K562 (cell line): Measurements from ENCODE around the gene DPF1. TPM values are rescaled to one million over a fixed set of nuclear protein-coding genes. Genes with fewer than 3 reads are reported as not detected.

Experiments
- ATAC-seq: fragments of 200-7000 bp; cut with Tn5 transposase; 3 replicates; pipeline ENCODE4 v1.9.1; 2020; ENCODE audit warnings: moderate library complexity
- BruUV-seq: library from RNA; stranded (reverse); fragments of 400-500 nt; replicated peaks from 2 replicates; lab custom pipeline; 2021; lab: Mats Ljungman, UMichigan
- CTCF ChIA-PET: fragments of 300-600 bp; formaldehyde crosslinking; extraction: SDS; loops from one replicate; lab custom pipeline; 2021; ENCODE audit warnings: low intra/inter-chr PET ratio; lab: Yijun Ruan, JAX
- POLR2A ChIA-PET: fragments of 300-600, 350-650 bp; sonication (Branson Sonifier 250); formaldehyde crosslinking; extraction: SDS; loops from one replicate; lab custom pipeline; 2021; ENCODE audit warnings: antibody characterized with exemption, inconsistent platforms; lab: Yijun Ruan, JAX
- DNase-seq, 4 experiments: peaks; one replicate each; pipeline versions ENCODE4 v3.0.0 to v3.0.0-alpha.2; 2011 to 2018; ENCODE audit warnings: low spot score in 3 of 4, mixed read lengths in 3 of 4; ENCODE audit errors: extremely low read depth in 1 of 4
- FAIRE-seq: peaks from 2 replicates; lab custom pipeline; 2011; peaks lifted over from hg19 to GRCh38; lab: Jason Lieb, UNC
- H2AFZ ChIP-seq: 2 replicates; pipeline ENCODE4 v1.6.0; 2011; ENCODE audit warnings: low read depth, low read length, control low read depth, inconsistent platforms
- H3K27ac ChIP-seq: fragments of 200-600 bp; 3 replicates; pipeline ENCODE4 v1.8.0; 2011; ENCODE audit warnings: low read depth, mild to moderate bottlenecking, control low read depth, inconsistent platforms, low read length, moderate library complexity, mixed read lengths; ENCODE audit errors: extremely low read depth
- H3K27me3 ChIP-seq, 2 experiments: fragments of 300-600 bp in 1 of 2; 2 replicates in 1 of 2; 3 replicates in 1 of 2; pipeline versions ENCODE4 v1.6.0 to v1.8.0; 2011; ENCODE audit warnings: inconsistent platforms in 2 of 2, low read length in 2 of 2, mild to moderate bottlenecking in 1 of 2, mixed read lengths in 1 of 2, moderate library complexity in 1 of 2; ENCODE audit not compliant: control insufficient read depth in 2 of 2, insufficient read depth in 2 of 2
- H3K36me3 ChIP-seq: fragments of 300-600 bp; 3 replicates; pipeline ENCODE4 v1.8.0; 2011; ENCODE audit warnings: mild to moderate bottlenecking, low read length, inconsistent platforms; ENCODE audit not compliant: control insufficient read depth, insufficient read depth
- H3K4me1 ChIP-seq, 2 experiments: fragments of 200-600 bp in 1 of 2; replicated peaks in 1 of 2; 2 replicates in 1 of 2; 3 replicates in 1 of 2; pipeline versions ENCODE4 v1.5.1 to v1.8.0; 2011; ENCODE audit warnings: inconsistent platforms in 2 of 2, low read length in 2 of 2, mild to moderate bottlenecking in 1 of 2, mixed read lengths in 1 of 2, moderate library complexity in 1 of 2; ENCODE audit not compliant: control insufficient read depth in 2 of 2, insufficient read depth in 2 of 2
- H3K4me2 ChIP-seq: 2 replicates; pipeline ENCODE4 v1.6.1; 2011; ENCODE audit warnings: low read length, control low read depth, inconsistent platforms, mixed read lengths; ENCODE audit not compliant: insufficient read depth
- H3K4me3 ChIP-seq: fragments of 200-600 bp; sonication (generic), shearing (Covaris generic); 2 replicates; pipeline ENCODE4 v1.5.1; 2016; ENCODE audit warnings: control low read depth, inconsistent platforms
- H3K79me2 ChIP-seq: fragments of 200-600 bp; 3 replicates; pipeline ENCODE4 v1.8.0; 2011; ENCODE audit warnings: low read length, inconsistent platforms; ENCODE audit not compliant: control insufficient read depth, insufficient read depth
- H3K9ac ChIP-seq, 2 experiments: 2 replicates each; pipeline versions ENCODE4 v1.6.0 to v1.6.1; 2011; ENCODE audit warnings: low read depth in 2 of 2, low read length in 2 of 2, control low read depth in 1 of 2, inconsistent platforms in 1 of 2, mild to moderate bottlenecking in 1 of 2, mixed read lengths in 1 of 2; ENCODE audit not compliant: insufficient read depth in 1 of 2
- H3K9me1 ChIP-seq: one replicate; pipeline ENCODE4 v1.6.0; 2011; ENCODE audit warnings: inconsistent platforms, mild to moderate bottlenecking, low read length, moderate library complexity; ENCODE audit not compliant: control insufficient read depth, insufficient read depth
- H3K9me3 ChIP-seq: replicated peaks from 2 replicates; pipeline ENCODE4 v1.5.1; 2011; ENCODE audit warnings: low read depth, low read length, inconsistent platforms; ENCODE audit not compliant: control insufficient read depth, insufficient read depth
- H4K20me1 ChIP-seq: replicated peaks from 2 replicates; pipeline ENCODE4 v1.6.1; 2011; ENCODE audit warnings: low read length, inconsistent platforms, mixed read lengths; ENCODE audit not compliant: control insufficient read depth, insufficient read depth
- CTCF ChIP-seq, 3 experiments: IDR thresholded peaks in 2 of 3; conservative IDR thresholded peaks in 1 of 3; 2 replicates each; pipeline ENCODE4 v1.5.1; 2011 to 2012; ENCODE audit warnings: low read length in 3 of 3, mild to moderate bottlenecking in 3 of 3, control low read depth in 2 of 3, improper control_type of control experiment in 1 of 3, inconsistent platforms in 1 of 3, low read depth in 1 of 3, mixed read lengths in 1 of 3, moderate library complexity in 1 of 3; ENCODE audit not compliant: insufficient read depth in 2 of 3
- DMBX1 ChIP-seq: fragments of 250-450 bp; sonication (Bioruptor Pico); IDR thresholded peaks from 2 replicates; pipeline ENCODE4 v1.8.0; 2022; ENCODE audit warnings: inconsistent platforms, mild to moderate bottlenecking, moderate library complexity, borderline replicate concordance
- SIN3B ChIP-seq: fragments of 450-650 bp; IDR thresholded peaks from 2 replicates; pipeline ENCODE4 v1.6.1; 2017; ENCODE audit warnings: low read depth, mild to moderate bottlenecking, moderate library complexity
- TSHZ1 ChIP-seq: fragments of 250-450 bp; sonication (Bioruptor Pico); IDR thresholded peaks from 2 replicates; pipeline ENCODE4 v1.4.0; 2020; ENCODE audit warnings: mild to moderate bottlenecking, moderate library complexity
- WGBS: fragments of 100-300 bp; shearing (Covaris generic); methylation state at CpG from one replicate; pipeline ENCODE4 v1.1.6; 2016; ENCODE audit warnings: low coverage, mixed read lengths; ENCODE audit not compliant: insufficient coverage; ENCODE audit errors: missing lambda C conversion rate; 5-methylcytosine and 5-hydroxymethylcytosine counted together
- in situ Hi-C: fragments of 300-500 bp; cut with MboI; formaldehyde crosslinking; loops from 4 replicates; pipeline ENCODE4 v1.15.0; 2018; ENCODE audit warnings: inconsistent platforms, mixed read lengths
- intact Hi-C: fragments of 100-400 bp; cut with micrococcal nuclease; formaldehyde crosslinking; loops from 2 replicates; pipeline ENCODE4 v1.14.2; 2022
- polyA plus RNA-seq, 8 experiments: library from polyadenylated mRNA; depleted of rRNA in 4 of 8; stranded (reverse) in 5 of 8; unstranded in 3 of 8; fragments of >200 nt; fragmentation: Nextera tagmentation in 2 of 8; fragmentation: Illumina TruSeq in 1 of 8; extraction: Ambion mirVana in 2 of 8; extraction: Trizol in 1 of 8; gene quantifications; 2 replicates each; pipeline versions ENCODE4 v1.2.1 to v1.2.3, GENCODE V29; 2011 to 2014; ENCODE audit warnings: inconsistent platforms in 1 of 8, missing spikeins in 1 of 8
- total RNA-seq, 7 experiments: library from RNA; depleted of rRNA in 6 of 7; stranded (reverse); fragments of >200 nt in 6 of 7; fragmentation: Illumina TruSeq in 2 of 7; extraction: Trizol in 2 of 7; gene quantifications; 2 replicates each; pipeline versions ENCODE4 v1.2.1 to v1.2.3, GENCODE V29; 2011 to 2021; ENCODE audit warnings: low replicate concordance in 1 of 7
- TF ChIP-seq, protein P1 (sequence below): fragments of 200-800 bp; sonication (Bioruptor generic); IDR thresholded peaks from 2 replicates; pipeline ENCODE4 v1.6.1; 2017; ENCODE audit warnings: missing genetic modification characterization, missing compliant biosample characterization

DPF1 gene
- total and polyA plus RNA-seq, 9 of the 15 experiments (the other 6 are each of a cell fraction or from before 2014, with no cell fraction given), result 0.10 to 5.7 (median 3.1) TPM

- H4K20me1 ChIP-seq, result no peaks in the 10 kb centered on the region
- no peaks in the 10 kb centered on the region for H3K79me2 ChIP-seq
- DNase-seq, result peak in 2 of 4 experiments; percentile 39 to 44
- 0 out of 6 replicates have a peak, but pooled peaks of 1 of the 3 experiments have one; percentile 5 for TF ChIP-seq CTCF (IDR thresholded peaks at IDR 0.05 in 2 of 3, conservative IDR thresholded peaks at IDR 0.05 in 1 of 3; ENCODE audit: insufficient read depth in 2 of 3, low read depth in 1 of 3, low read length in 3 of 3)
- no peak for TF ChIP-seq DMBX1 (CRISPR knock-in tag)
- TF ChIP-seq TSHZ1 (CRISPR knock-in tag), result no peak
- TF ChIP-seq, protein P1, sequence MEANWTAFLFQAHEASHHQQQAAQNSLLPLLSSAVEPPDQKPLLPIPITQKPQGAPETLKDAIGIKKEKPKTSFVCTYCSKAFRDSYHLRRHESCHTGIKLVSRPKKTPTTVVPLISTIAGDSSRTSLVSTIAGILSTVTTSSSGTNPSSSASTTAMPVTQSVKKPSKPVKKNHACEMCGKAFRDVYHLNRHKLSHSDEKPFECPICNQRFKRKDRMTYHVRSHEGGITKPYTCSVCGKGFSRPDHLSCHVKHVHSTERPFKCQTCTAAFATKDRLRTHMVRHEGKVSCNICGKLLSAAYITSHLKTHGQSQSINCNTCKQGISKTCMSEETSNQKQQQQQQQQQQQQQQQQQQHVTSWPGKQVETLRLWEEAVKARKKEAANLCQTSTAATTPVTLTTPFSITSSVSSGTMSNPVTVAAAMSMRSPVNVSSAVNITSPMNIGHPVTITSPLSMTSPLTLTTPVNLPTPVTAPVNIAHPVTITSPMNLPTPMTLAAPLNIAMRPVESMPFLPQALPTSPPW (CRISPR knock-in tag), result peak; percentile 22; the same call in 1 of the 2 replicates
- no peak for TF ChIP-seq SIN3B
- H2AFZ ChIP-seq, result no peak overlapping the region
- CTCF ChIA-PET, result no interaction called here
- no peaks in the 10 kb centered on the region for H3K36me3 ChIP-seq
- POLR2A ChIA-PET, result no interaction called here
- intact Hi-C loops (no loop called here), in situ Hi-C loops (no loop called here)
- no TSS peak for BruUV-seq
- no peak overlapping the region for H3K27ac ChIP-seq
- H3K4me3 ChIP-seq, result no peak overlapping the region
- no peaks in the 10 kb centered on the region for H3K9me1 ChIP-seq
- no peak overlapping the region for H3K4me2 ChIP-seq
- no peak overlapping the region for H3K9ac ChIP-seq
- H3K9me3 ChIP-seq, result no peaks in the 10 kb centered on the region
- peaks cover 5 to 19% of the 10 kb centered on the region in 2 experiments; a peak in 3 of 5 replicates for H3K27me3 ChIP-seq
- WGBS, result 14% methylated on average over 5 of the region's 27 CpGs
- FAIRE-seq, result no peak
- no peak for ATAC-seq
- peaks cover 0 to 51% of the 10 kb centered on the region in 2 experiments; a peak in 2 of 5 replicates for H3K4me1 ChIP-seq
These were observed 12.9 kb downstream of the DPF1 start for GRCh38 chr19:38211151-38211591.
